ENCODE measurements around the gene KCNQ1. TPM values are rescaled to one million over a fixed set of nuclear protein-coding genes. Genes with fewer than 3 reads are reported as not detected.

The KCNQ1 gene
- total and polyA plus RNA-seq, 5 experiments from 2014 or later, result 8.7 to 25.1 (median 22.9) TPM

GRCh38 chr11:2582351-2582945, 137.6 kb downstream of the KCNQ1 start:
- peak in 2 of 10 donors; percentile 14 to 55 for DNase-seq

DNA sequence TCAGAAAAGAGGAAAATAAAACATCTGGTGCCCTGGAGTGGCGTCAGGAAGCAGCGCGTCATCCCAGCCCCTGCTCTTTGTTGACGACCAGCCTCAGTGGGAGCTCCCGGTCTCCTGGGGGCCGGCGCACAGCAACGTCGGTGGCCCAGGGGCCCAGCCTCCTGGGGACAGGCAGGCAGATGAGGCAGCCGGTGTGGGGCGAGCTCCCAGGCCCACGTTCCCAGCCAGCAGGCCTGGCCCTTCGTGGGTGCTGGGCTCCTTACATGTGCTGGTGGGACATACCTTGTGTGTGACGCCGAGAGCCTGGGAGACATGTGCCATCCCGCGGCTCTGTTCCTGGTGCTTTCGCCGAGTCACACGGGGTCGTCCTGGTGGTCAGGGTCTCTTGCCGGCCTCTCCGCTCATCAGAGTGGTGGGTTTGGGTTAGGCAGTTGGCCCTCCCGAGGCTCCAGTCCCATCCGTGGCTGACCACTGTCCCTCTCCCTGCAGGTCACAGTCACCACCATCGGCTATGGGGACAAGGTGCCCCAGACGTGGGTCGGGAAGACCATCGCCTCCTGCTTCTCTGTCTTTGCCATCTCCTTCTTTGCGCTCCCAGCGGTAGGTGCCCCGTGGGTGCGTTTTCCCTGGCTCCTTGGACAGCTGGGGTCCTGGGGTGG, 138.3 kb downstream of the KCNQ1 start:
- Mint-ChIP-seq H3K4me1 (peaks cover 0 to 2% (median 0%) of the 10 kb centered on the region in 4 donors), H3K9me3 (no peaks in the 10 kb centered on the region)

More at GRCh38 chr11:2582351-2582945, 137.6 kb downstream of the KCNQ1 start:
- Mint-ChIP-seq H3K27ac (no peak overlapping the region), H3K4me3 (no peak overlapping the region), H3K27me3 (no peaks in the 10 kb centered on the region), H3K36me3 (peaks cover 0 to 10% (median 0%) of the 10 kb centered on the region in 3 donors), H3K4me1 (peaks cover 0 to 3% (median 0%) of the 10 kb centered on the region in 4 donors), H3K9me3 (no peaks in the 10 kb centered on the region)
- ATAC-seq, result no peak
- POLR2A ChIA-PET, result no interaction called here

GRCh38 chr11:2583605-2583958, 138.8 kb downstream of the KCNQ1 start:
- Mint-ChIP-seq H3K9me3 (no peaks in the 10 kb centered on the region), H3K4me1 (peaks cover 0 to 2% (median 0%) of the 10 kb centered on the region in 4 donors), H3K36me3 (peaks cover 0 to 16% (median 0%) of the 10 kb centered on the region in 3 donors), H3K27ac (no peak overlapping the region), H3K4me3 (no peak overlapping the region), H3K27me3 (no peaks in the 10 kb centered on the region)
- no peak for ATAC-seq
- DNase-seq, result no peak
- POLR2A ChIA-PET, result no interaction called here

More for the DNA sequence above, 138.3 kb downstream of the KCNQ1 start:
- peak in 2 of 10 donors; percentile 11 to 55 for DNase-seq
- no peak for ATAC-seq
- Mint-ChIP-seq H3K27ac (no peak overlapping the region), H3K36me3 (peaks cover 0 to 14% (median 0%) of the 10 kb centered on the region in 3 donors), H3K27me3 (no peaks in the 10 kb centered on the region), H3K4me3 (no peak overlapping the region)
- POLR2A ChIA-PET, result no interaction called here

DNA sequence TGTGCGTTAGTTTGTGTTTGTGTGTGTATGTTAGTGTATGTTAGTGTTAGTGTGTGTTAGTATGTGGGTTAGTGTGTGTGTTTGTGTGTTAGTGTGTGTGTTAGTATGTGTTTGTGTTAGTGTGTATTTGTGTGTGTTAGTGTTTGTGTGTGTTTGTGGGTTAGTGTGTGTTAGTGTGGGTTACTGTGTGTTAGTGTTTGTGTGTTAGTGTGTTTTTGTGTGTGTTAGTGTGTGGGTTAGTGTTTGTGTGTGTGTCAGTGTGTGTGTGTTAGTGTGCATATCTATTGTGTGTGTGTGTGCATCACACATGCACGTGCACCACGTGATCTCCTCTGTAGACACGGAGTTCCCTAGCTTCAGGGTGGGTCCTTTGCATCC, 139.6 kb downstream of the KCNQ1 start:
- no peaks in the 10 kb centered on the region for H3K9me3 Mint-ChIP-seq
- DNase-seq (no peak), ATAC-seq (no peak)
- no peaks in the 10 kb centered on the region for H3K27me3 Mint-ChIP-seq
- no peak overlapping the region for H3K4me3 Mint-ChIP-seq
- H3K4me1 Mint-ChIP-seq, result no peaks in the 10 kb centered on the region
- peaks cover 0 to 21% (median 0%) of the 10 kb centered on the region in 3 donors for H3K36me3 Mint-ChIP-seq
- no peak overlapping the region for H3K27ac Mint-ChIP-seq
- POLR2A ChIA-PET, result no interaction called here

DNA sequence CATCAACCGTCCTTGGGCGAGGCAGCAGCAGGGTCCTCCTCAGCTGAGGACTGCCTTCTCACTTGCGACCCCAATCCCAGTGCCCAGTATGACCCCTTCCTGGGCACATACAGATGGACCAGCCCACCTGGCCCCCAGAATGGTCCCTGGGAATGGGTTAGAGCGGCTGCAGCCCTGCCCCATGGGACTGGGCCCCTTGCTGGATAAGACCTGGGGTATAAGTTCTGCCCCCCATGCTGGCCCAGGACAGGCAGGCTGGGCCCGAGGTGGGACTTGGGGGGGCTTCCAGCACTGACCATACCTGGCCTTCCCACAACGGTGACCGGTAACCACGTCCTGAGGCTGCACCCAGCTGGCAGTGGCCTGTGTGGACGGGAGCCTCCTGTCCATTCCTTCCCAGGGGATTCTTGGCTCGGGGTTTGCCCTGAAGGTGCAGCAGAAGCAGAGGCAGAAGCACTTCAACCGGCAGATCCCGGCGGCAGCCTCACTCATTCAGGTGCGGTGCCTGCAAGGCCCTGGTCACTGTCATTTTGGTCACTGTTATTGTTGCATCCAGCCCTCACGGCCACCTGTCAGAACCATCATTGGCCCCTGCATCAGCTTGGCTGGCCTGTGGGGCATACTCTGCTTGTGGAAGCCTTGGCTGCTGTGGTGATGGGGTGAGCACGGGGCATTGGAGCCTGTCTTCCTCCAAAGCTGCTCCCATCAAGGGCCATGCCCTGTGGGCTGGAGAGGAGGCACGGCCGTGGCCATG, 140.2 kb downstream of the KCNQ1 start:
- no peak overlapping the region for H3K4me3 Mint-ChIP-seq
- ATAC-seq (no peak), DNase-seq (peak in 2 of 10 donors; percentile 12 to 56)
- H3K9me3 Mint-ChIP-seq, result no peaks in the 10 kb centered on the region
- POLR2A ChIA-PET, result no interaction called here
- no peaks in the 10 kb centered on the region for H3K4me1 Mint-ChIP-seq
- H3K27me3 Mint-ChIP-seq, result no peaks in the 10 kb centered on the region
- H3K36me3 Mint-ChIP-seq, result peaks cover 0 to 27% (median 0%) of the 10 kb centered on the region in 3 donors
- H3K27ac Mint-ChIP-seq, result no peak overlapping the region

DNA sequence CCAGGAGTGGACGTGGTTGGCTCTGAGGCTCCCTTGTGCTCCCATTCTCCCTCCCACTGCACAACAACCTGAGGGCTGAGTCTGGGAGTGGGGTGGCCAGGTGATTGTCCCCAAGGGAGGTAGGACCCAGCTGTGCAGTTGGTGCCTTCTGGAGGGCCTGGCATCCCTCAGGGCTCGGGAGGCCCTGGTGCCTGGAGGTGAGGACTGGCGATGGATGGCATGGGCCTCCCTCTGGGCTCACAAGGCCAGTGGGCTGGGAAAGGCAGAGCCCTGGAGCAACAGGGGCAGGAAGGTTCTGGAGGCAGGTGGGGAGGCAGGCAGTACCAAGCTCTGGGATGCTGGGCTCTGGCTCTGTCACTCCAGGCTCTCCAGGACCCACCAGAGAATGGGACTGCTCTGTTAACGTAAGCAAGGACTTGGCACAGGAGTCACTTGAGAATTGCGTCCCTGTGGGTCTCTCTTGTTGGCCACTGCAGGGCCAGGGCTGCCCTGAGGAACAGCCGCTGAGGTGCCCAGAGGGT, 140.8 kb downstream of the KCNQ1 start:
- Mint-ChIP-seq H3K36me3 (peaks cover 0 to 32% (median 3%) of the 10 kb centered on the region in 3 donors), H3K9me3 (no peaks in the 10 kb centered on the region)
- POLR2A ChIA-PET, result no interaction called here

GRCh38 chr11:2586087-2586792, 141.4 kb downstream of the KCNQ1 start:
- H3K4me1 Mint-ChIP-seq, result peaks cover 0 to 2% (median 0%) of the 10 kb centered on the region in 4 donors
- POLR2A ChIA-PET, result no interaction called here
- ATAC-seq (no peak), DNase-seq (no peak)
- H3K27me3 Mint-ChIP-seq, result no peaks in the 10 kb centered on the region
- no peak overlapping the region for H3K4me3 Mint-ChIP-seq
- peaks cover 0 to 38% (median 7%) of the 10 kb centered on the region in 3 donors for H3K36me3 Mint-ChIP-seq
- peak overlapping the region in 1 of 10 donors; percentile 29 for H3K27ac Mint-ChIP-seq
- no peaks in the 10 kb centered on the region for H3K9me3 Mint-ChIP-seq

More for the DNA sequence above, 140.8 kb downstream of the KCNQ1 start:
- Mint-ChIP-seq H3K4me1 (no peaks in the 10 kb centered on the region), H3K27me3 (no peaks in the 10 kb centered on the region), H3K27ac (no peak overlapping the region), H3K4me3 (no peak overlapping the region)
- ATAC-seq (no peak), DNase-seq (peak in 1 of 10 donors; percentile 16)

DNA sequence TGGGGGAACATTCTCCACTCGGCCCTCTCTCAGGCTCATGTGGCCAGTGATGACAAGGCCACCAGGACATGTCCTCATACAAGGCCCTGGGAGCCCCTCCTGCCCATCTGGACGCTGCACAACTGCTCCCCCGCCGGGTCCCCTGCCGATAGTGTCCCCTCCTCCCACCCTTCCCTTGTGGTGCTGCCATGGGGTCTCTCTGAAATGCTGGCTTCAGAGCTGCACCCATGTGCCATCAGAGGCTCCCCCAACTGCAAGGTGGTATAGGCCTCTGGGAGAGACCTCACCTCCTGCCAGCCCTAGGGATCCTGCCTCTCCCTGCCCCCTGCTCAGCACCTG, 142.0 kb downstream of the KCNQ1 start:
- POLR2A ChIA-PET, result no interaction called here

GRCh38 chr11:2587132-2587930, 142.5 kb downstream of the KCNQ1 start:
- no peaks in the 10 kb centered on the region for H3K9me3 Mint-ChIP-seq
- H3K36me3 Mint-ChIP-seq, result peaks cover 0 to 46% (median 12%) of the 10 kb centered on the region in 3 donors
- POLR2A ChIA-PET, result no interaction called here
- peak in 1 of 10 donors; percentile 45 for DNase-seq
- no peak overlapping the region for H3K27ac Mint-ChIP-seq
- no peaks in the 10 kb centered on the region for H3K27me3 Mint-ChIP-seq
- H3K4me1 Mint-ChIP-seq, result peaks cover 0 to 2% (median 0%) of the 10 kb centered on the region in 4 donors
- no peak overlapping the region for H3K4me3 Mint-ChIP-seq
- ATAC-seq, result no peak

More for the DNA sequence above, 142.0 kb downstream of the KCNQ1 start:
- ATAC-seq (no peak), DNase-seq (peak in 2 of 10 donors; percentile 11 to 56)
- H3K27me3 Mint-ChIP-seq, result no peaks in the 10 kb centered on the region
- H3K27ac Mint-ChIP-seq, result no peak overlapping the region
- no peak overlapping the region for H3K4me3 Mint-ChIP-seq
- no peaks in the 10 kb centered on the region for H3K9me3 Mint-ChIP-seq
- peaks cover 0 to 2% (median 0%) of the 10 kb centered on the region in 4 donors for H3K4me1 Mint-ChIP-seq
- peaks cover 0 to 43% (median 9%) of the 10 kb centered on the region in 3 donors for H3K36me3 Mint-ChIP-seq

GRCh38 chr11:2587976-2588748, 143.4 kb downstream of the KCNQ1 start:
- Mint-ChIP-seq H3K27ac (peak overlapping the region in 1 of 10 donors; percentile 38), H3K36me3 (peaks cover 0 to 51% (median 19%) of the 10 kb centered on the region in 3 donors), H3K4me3 (no peak overlapping the region), H3K9me3 (no peaks in the 10 kb centered on the region), H3K27me3 (no peaks in the 10 kb centered on the region), H3K4me1 (peaks cover 0 to 2% (median 0%) of the 10 kb centered on the region in 4 donors)
- DNase-seq (no peak), ATAC-seq (no peak)
- POLR2A ChIA-PET, result no interaction called here

- Mint-ChIP-seq H3K27ac (no peak overlapping the region), H3K36me3 (peaks cover 6 to 57% (median 27%) of the 10 kb centered on the region in 3 donors), H3K4me3 (peak overlapping the region in 1 of 10 donors; percentile 36), H3K9me3 (peaks cover 0 to 3% (median 0%) of the 10 kb centered on the region in 9 donors), H3K27me3 (no peaks in the 10 kb centered on the region), H3K4me1 (peaks cover 0 to 2% (median 0%) of the 10 kb centered on the region in 4 donors)
- no peak for DNase-seq
- no peak for ATAC-seq
- POLR2A ChIA-PET, result no interaction called here
Observed at GRCh38 chr11:2588809-2589537, 144.2 kb downstream of the KCNQ1 start.

Measured in naive thymus-derived CD8-positive, alpha-beta T cell (primary cell).